Esophagus squamous epithelium (tissue), 4 donors: ENCODE data around the gene C10orf67.

Source experiments
- POLR2A ChIP-seq, 4 donors: fragments of 450-650 bp; IDR thresholded peaks; one replicate each; pipeline ENCODE4 v1.6.1; 2017; ENCODE audit warnings: antibody characterized with exemption in 4 of 4, mild to moderate bottlenecking in 4 of 4, moderate library complexity in 3 of 4
- TF ChIP-seq, protein P1 (sequence below), 6 experiments: fragments of 450-650 bp in 4 of 6; fragments of 200-600 bp in 2 of 6; sonication (generic) in 2 of 6; IDR thresholded peaks; one replicate each; pipeline ENCODE4 v1.5.1; 2016 to 2019; ENCODE audit warnings: antibody characterized with exemption in 6 of 6, mild to moderate bottlenecking in 4 of 6, moderate library complexity in 4 of 6

DNA sequence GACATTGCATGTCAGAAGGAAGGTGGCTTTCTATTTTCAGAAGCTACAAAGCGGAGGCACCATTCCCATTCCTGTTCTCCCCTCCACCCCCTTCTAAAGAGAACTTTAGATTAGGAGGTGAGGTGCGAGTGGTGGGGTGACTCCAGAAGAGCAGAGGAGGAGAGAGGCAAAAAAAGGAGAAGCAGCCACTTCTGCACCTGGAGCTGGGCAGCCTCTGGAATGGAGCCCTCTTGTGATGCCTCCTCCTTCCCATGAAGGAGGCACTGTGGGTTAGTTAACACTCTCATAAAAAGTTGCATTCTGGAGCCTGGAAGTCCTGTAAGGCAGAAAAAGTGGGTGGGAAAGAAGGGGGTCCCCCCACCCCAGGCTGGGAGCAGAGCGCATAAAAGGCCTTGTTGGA lies 147.7 kb downstream of the C10orf67 start:
- TF ChIP-seq, protein P1, sequence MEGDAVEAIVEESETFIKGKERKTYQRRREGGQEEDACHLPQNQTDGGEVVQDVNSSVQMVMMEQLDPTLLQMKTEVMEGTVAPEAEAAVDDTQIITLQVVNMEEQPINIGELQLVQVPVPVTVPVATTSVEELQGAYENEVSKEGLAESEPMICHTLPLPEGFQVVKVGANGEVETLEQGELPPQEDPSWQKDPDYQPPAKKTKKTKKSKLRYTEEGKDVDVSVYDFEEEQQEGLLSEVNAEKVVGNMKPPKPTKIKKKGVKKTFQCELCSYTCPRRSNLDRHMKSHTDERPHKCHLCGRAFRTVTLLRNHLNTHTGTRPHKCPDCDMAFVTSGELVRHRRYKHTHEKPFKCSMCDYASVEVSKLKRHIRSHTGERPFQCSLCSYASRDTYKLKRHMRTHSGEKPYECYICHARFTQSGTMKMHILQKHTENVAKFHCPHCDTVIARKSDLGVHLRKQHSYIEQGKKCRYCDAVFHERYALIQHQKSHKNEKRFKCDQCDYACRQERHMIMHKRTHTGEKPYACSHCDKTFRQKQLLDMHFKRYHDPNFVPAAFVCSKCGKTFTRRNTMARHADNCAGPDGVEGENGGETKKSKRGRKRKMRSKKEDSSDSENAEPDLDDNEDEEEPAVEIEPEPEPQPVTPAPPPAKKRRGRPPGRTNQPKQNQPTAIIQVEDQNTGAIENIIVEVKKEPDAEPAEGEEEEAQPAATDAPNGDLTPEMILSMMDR (IDR thresholded peaks at IDR 0.05) = no peak
- TF ChIP-seq POLR2A (IDR thresholded peaks at IDR 0.05) = no peak
